ENCODE measurements around the gene HTR6.

GRCh38 chr1:19682257-19682656 lies 17.6 kb downstream of the HTR6 start:
- TF ChIP-seq CTCF (IDR thresholded peaks at IDR 0.05): no peak
- no peak for TF ChIP-seq POLR2A (IDR thresholded peaks at IDR 0.05)
